Stomach (tissue), 9 donors: ENCODE results near the gene EGFLAM. TPM values are rescaled to one million over a fixed set of nuclear protein-coding genes. Genes with fewer than 3 reads are reported as not detected.

Experiments used
- DNase-seq, 2 donors: peaks; one replicate each; pipeline versions ENCODE4 v3.0.0 to v3.0.0-alpha.2; 2013 to 2019
- H3K27ac ChIP-seq, 5 donors: fragments of 200-600 bp in 4 of 5; sonication (generic) in 4 of 5; one replicate each; pipeline ENCODE4 v1.5.1; 2013 to 2019; ENCODE audit warnings: mild to moderate bottlenecking in 1 of 5, moderate library complexity in 1 of 5
- H3K27me3 ChIP-seq, 3 donors: fragments of 200-600 bp; sonication (generic); one replicate each; pipeline ENCODE4 v1.5.1; 2017 to 2019; ENCODE audit warnings: mixed run types in 1 of 3
- H3K36me3 ChIP-seq, 4 donors: fragments of 200-600 bp; sonication (generic); 1 replicate in 3 of 4; 2 replicates in 1 of 4; pipeline ENCODE4 v1.5.1; 2016 to 2019
- H3K4me1 ChIP-seq, 4 donors: fragments of 200-600 bp; sonication (generic); one replicate each; pipeline ENCODE4 v1.5.1; 2016 to 2019
- H3K4me3 ChIP-seq, 4 donors: fragments of 200-600 bp; sonication (generic) in 3 of 4; one replicate each; pipeline ENCODE4 v1.5.1; 2016 to 2019; ENCODE audit warnings: mild to moderate bottlenecking in 1 of 4
- H3K9me3 ChIP-seq, 4 donors: fragments of 200-600 bp; sonication (generic); one replicate each; pipeline ENCODE4 v1.5.1; 2016 to 2019
- CTCF ChIP-seq, 7 experiments: fragments of 450-650 bp in 4 of 7; fragments of 200-600 bp in 3 of 7; sonication (generic) in 3 of 7; IDR thresholded peaks; one replicate each; pipeline ENCODE4 v1.5.1; 2016 to 2019; ENCODE audit warnings: antibody characterized with exemption in 7 of 7, control low read depth in 2 of 7, mild to moderate bottlenecking in 1 of 7
- EP300 ChIP-seq: sonication (generic); formaldehyde crosslinking; IDR thresholded peaks from one replicate; pipeline ENCODE4 v1.6.1; 2017; ENCODE audit warnings: antibody characterized with exemption
- POLR2A ChIP-seq, 4 donors: fragments of 450-650 bp; IDR thresholded peaks; one replicate each; pipeline ENCODE4 v1.6.1; 2016; ENCODE audit warnings: antibody characterized with exemption in 4 of 4, control low read depth in 2 of 4, mild to moderate bottlenecking in 1 of 4, moderate library complexity in 1 of 4
- POLR2AphosphoS5 ChIP-seq, 3 donors: sonication (generic); formaldehyde crosslinking; IDR thresholded peaks; one replicate each; pipeline ENCODE4 v1.6.1; 2016; ENCODE audit warnings: antibody characterized with exemption in 3 of 3
- WGBS, 5 donors: extraction: QIAGEN DNeasy Blood & Tissue Kit in 3 of 5; methylation state at CpG; one replicate each; pipeline versions ENCODE4 v1.1.5 to v1.1.7; 2013 to 2018; 5-methylcytosine and 5-hydroxymethylcytosine counted together
- intact Hi-C: fragments of 100-400 bp; cut with DNase I; formaldehyde crosslinking; loops from one replicate; pipeline ENCODE4 v1.15.1; 2023; ENCODE audit warnings: low total_unique reads
- polyA plus RNA-seq, 3 donors: library from polyadenylated mRNA; stranded (reverse); fragments of 200-250 nt; gene quantifications; one replicate each; pipeline ENCODE4 v1.2.3, GENCODE V29; 2013
- total RNA-seq, 5 donors: library from RNA; depleted of rRNA; stranded (reverse); fragments of >200 nt; gene quantifications; one replicate each; pipeline versions ENCODE4 v1.1.0 to v1.2.3, GENCODE V29; 2014 to 2016
- donor health status: healthy with polysubstance abuse.
- donor health status: Bipolar disorder and iron deficiency.
- donor health status: healthy.

EGFLAM gene
- total and polyA plus RNA-seq, 8 donors, result 0.61 to 5.9 (median 1.4) TPM; not detected in 3

GRCh38 chr5:38471709-38472108 is 213.3 kb downstream of the EGFLAM start:
- no peak overlapping the region for H3K27ac ChIP-seq
- H3K4me3 ChIP-seq, result no peak overlapping the region
- 86 to 96% (median 89%) methylated on average over 4 of the region's 4 CpGs for WGBS, 5 donors
- intact Hi-C loops, result no loop called here
- H3K9me3 ChIP-seq, result no peaks in the 10 kb centered on the region
- no peak for DNase-seq
- H3K36me3 ChIP-seq, result no peaks in the 10 kb centered on the region
- TF ChIP-seq POLR2A (IDR thresholded peaks at IDR 0.05) (no peak), EP300 (no peak), POLR2AphosphoS5 (IDR thresholded peaks at IDR 0.05) (no peak), CTCF (IDR thresholded peaks at IDR 0.05) (no peak)
- peaks cover 21 to 40% (median 28%) of the 10 kb centered on the region in 4 donors for H3K4me1 ChIP-seq
- peaks cover 0 to 6% (median 0%) of the 10 kb centered on the region in 3 donors for H3K27me3 ChIP-seq

- peaks cover 0 to under 1% (median 0%) of the 10 kb centered on the region in 3 donors for H3K27me3 ChIP-seq
- DNase-seq, result no peak
- peaks cover 14 to 32% (median 20%) of the 10 kb centered on the region in 4 donors for H3K4me1 ChIP-seq
- H3K9me3 ChIP-seq, result no peaks in the 10 kb centered on the region
- no peaks in the 10 kb centered on the region for H3K36me3 ChIP-seq
- TF ChIP-seq POLR2AphosphoS5 (IDR thresholded peaks at IDR 0.05) (no peak), CTCF (IDR thresholded peaks at IDR 0.05) (no peak), POLR2A (IDR thresholded peaks at IDR 0.05) (no peak), EP300 (no peak)
- H3K27ac ChIP-seq, result peak overlapping the region in 2 of 5 donors; percentile 10 to 22
- intact Hi-C loops, result no loop called here
- WGBS, 5 donors, result 89 to 97% (median 93%) methylated on average over 7 of the region's 7 CpGs
- H3K4me3 ChIP-seq, result no peak overlapping the region
These were observed 214.2 kb downstream of the EGFLAM start for GRCh38 chr5:38472541-38472940.

GRCh38 chr5:38473008-38473407 is 214.6 kb downstream of the EGFLAM start:
- Histone ChIP-seq H3K36me3 (no peaks in the 10 kb centered on the region), H3K4me1 (peaks cover 9 to 27% (median 15%) of the 10 kb centered on the region in 4 donors), H3K4me3 (no peak overlapping the region), H3K27me3 (no peaks in the 10 kb centered on the region), H3K9me3 (no peaks in the 10 kb centered on the region), H3K27ac (peak overlapping the region in 2 of 5 donors; percentile 10 to 22)
- TF ChIP-seq CTCF (IDR thresholded peaks at IDR 0.05) (no peak), EP300 (no peak), POLR2A (IDR thresholded peaks at IDR 0.05) (no peak), POLR2AphosphoS5 (IDR thresholded peaks at IDR 0.05) (peak in 1 of 3 donors; percentile 8)
- peak in 1 of 2 donors; percentile 75 for DNase-seq
- intact Hi-C loops, result no loop called here
- WGBS, 5 donors, result 27 to 39% (median 33%) methylated on average over 8 of the region's 8 CpGs

GRCh38 chr5:38478166-38478565 is 219.8 kb downstream of the EGFLAM start:
- H3K4me3 ChIP-seq, result no peak overlapping the region
- H3K36me3 ChIP-seq, result peaks cover 0 to 31% (median 27%) of the 10 kb centered on the region in 4 donors
- TF ChIP-seq POLR2A (IDR thresholded peaks at IDR 0.05) (no peak), POLR2AphosphoS5 (IDR thresholded peaks at IDR 0.05) (no peak), EP300 (no peak), CTCF (IDR thresholded peaks at IDR 0.05) (no peak)
- H3K9me3 ChIP-seq, result no peaks in the 10 kb centered on the region
- H3K4me1 ChIP-seq, result peaks cover 0 to 13% (median 6%) of the 10 kb centered on the region in 4 donors
- H3K27me3 ChIP-seq, result no peaks in the 10 kb centered on the region
- no peak overlapping the region for H3K27ac ChIP-seq
- DNase-seq, result no peak
- WGBS, 5 donors, result 72 to 84% (median 77%) methylated on average over 3 of the region's 3 CpGs
- intact Hi-C loops, result no loop called here
